GM23338 (cell line): ENCODE measurements around the gene SIL1. TPM values are rescaled to one million over a fixed set of nuclear protein-coding genes. Genes with fewer than 3 reads are reported as not detected.

Experiments
- CREB1 ChIP-seq: fragments of 250-450 bp; sonication (Bioruptor Pico); IDR thresholded peaks from 2 replicates; pipeline ENCODE4 v1.5.0; 2020; ENCODE audit warnings: low read depth, mild to moderate bottlenecking, moderate library complexity
- EZH2phosphoT487 ChIP-seq: fragments of 200-600 bp; sonication (generic); IDR thresholded peaks from one replicate; pipeline ENCODE4 v1.8.1; 2018; ENCODE audit warnings: antibody characterized with exemption; ENCODE audit not compliant: unreplicated experiment
- STAT1 ChIP-seq: IDR thresholded peaks from one replicate; pipeline ENCODE4 v1.6.1; 2016; ENCODE audit warnings: antibody characterized with exemption; ENCODE audit not compliant: unreplicated experiment
- ZNF331 ChIP-seq: fragments of 250-450 bp; sonication (Bioruptor Pico); IDR thresholded peaks from 2 replicates; pipeline ENCODE4 v1.5.0; 2020; ENCODE audit warnings: low read depth, mild to moderate bottlenecking, moderate library complexity
- polyA plus RNA-seq: library from polyadenylated mRNA; unstranded; fragments of >200 nt; fragmentation: Nextera tagmentation; extraction: Ambion mirVana; gene quantifications from 2 replicates; pipeline ENCODE4 v1.2.1, GENCODE V29; 2016
- total RNA-seq: library from RNA; depleted of rRNA; stranded (reverse); fragments of >200 nt; shearing (Covaris generic); gene quantifications from 2 replicates; pipeline ENCODE4 v1.2.3, GENCODE V29; 2014
- TF ChIP-seq, protein P1 (sequence below): fragments of 250-450 bp; sonication (Bioruptor Pico); IDR thresholded peaks from 2 replicates; pipeline ENCODE4 v1.5.0; 2020; ENCODE audit warnings: mild to moderate bottlenecking, moderate library complexity
- TF ChIP-seq, protein P2 (sequence below), 2 experiments: fragments of 200-600 bp in 1 of 2; sonication (generic) in 1 of 2; conservative IDR thresholded peaks; 2 replicates each; pipeline versions ENCODE4 v1.5.1 to v1.6.1; 2016 to 2017; ENCODE audit warnings: antibody characterized with exemption in 2 of 2, low read depth in 2 of 2, mild to moderate bottlenecking in 2 of 2, moderate library complexity in 1 of 2
- TF ChIP-seq, protein P3 (sequence below): IDR thresholded peaks from 2 replicates; pipeline ENCODE4 v1.6.1; 2016; ENCODE audit warnings: antibody characterized with exemption

Gene SIL1
- total and polyA plus RNA-seq, 2 experiments from 2014 or later, result 5.5 to 5.9 TPM

DNA sequence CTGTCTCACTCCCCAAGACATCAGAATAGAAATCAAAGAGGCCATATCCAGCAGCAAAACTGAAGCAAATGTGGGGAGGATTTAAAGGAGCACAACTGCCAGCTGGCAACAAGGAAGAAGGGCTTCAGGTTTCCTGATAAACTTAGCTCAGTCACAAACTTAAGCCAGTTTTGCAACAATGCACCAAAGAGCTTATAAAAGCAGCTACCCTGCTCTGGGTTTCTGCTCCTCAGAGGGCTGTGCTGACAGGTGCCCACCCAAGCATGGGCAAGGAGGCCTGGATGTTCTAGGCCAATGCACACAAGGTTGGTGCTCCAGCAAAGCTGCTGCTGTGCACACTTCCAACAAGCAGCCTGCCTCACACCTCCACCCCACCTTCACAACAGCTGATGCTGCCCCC is 132.9 kb downstream of the SIL1 start (continued):
- TF ChIP-seq, protein P1, sequence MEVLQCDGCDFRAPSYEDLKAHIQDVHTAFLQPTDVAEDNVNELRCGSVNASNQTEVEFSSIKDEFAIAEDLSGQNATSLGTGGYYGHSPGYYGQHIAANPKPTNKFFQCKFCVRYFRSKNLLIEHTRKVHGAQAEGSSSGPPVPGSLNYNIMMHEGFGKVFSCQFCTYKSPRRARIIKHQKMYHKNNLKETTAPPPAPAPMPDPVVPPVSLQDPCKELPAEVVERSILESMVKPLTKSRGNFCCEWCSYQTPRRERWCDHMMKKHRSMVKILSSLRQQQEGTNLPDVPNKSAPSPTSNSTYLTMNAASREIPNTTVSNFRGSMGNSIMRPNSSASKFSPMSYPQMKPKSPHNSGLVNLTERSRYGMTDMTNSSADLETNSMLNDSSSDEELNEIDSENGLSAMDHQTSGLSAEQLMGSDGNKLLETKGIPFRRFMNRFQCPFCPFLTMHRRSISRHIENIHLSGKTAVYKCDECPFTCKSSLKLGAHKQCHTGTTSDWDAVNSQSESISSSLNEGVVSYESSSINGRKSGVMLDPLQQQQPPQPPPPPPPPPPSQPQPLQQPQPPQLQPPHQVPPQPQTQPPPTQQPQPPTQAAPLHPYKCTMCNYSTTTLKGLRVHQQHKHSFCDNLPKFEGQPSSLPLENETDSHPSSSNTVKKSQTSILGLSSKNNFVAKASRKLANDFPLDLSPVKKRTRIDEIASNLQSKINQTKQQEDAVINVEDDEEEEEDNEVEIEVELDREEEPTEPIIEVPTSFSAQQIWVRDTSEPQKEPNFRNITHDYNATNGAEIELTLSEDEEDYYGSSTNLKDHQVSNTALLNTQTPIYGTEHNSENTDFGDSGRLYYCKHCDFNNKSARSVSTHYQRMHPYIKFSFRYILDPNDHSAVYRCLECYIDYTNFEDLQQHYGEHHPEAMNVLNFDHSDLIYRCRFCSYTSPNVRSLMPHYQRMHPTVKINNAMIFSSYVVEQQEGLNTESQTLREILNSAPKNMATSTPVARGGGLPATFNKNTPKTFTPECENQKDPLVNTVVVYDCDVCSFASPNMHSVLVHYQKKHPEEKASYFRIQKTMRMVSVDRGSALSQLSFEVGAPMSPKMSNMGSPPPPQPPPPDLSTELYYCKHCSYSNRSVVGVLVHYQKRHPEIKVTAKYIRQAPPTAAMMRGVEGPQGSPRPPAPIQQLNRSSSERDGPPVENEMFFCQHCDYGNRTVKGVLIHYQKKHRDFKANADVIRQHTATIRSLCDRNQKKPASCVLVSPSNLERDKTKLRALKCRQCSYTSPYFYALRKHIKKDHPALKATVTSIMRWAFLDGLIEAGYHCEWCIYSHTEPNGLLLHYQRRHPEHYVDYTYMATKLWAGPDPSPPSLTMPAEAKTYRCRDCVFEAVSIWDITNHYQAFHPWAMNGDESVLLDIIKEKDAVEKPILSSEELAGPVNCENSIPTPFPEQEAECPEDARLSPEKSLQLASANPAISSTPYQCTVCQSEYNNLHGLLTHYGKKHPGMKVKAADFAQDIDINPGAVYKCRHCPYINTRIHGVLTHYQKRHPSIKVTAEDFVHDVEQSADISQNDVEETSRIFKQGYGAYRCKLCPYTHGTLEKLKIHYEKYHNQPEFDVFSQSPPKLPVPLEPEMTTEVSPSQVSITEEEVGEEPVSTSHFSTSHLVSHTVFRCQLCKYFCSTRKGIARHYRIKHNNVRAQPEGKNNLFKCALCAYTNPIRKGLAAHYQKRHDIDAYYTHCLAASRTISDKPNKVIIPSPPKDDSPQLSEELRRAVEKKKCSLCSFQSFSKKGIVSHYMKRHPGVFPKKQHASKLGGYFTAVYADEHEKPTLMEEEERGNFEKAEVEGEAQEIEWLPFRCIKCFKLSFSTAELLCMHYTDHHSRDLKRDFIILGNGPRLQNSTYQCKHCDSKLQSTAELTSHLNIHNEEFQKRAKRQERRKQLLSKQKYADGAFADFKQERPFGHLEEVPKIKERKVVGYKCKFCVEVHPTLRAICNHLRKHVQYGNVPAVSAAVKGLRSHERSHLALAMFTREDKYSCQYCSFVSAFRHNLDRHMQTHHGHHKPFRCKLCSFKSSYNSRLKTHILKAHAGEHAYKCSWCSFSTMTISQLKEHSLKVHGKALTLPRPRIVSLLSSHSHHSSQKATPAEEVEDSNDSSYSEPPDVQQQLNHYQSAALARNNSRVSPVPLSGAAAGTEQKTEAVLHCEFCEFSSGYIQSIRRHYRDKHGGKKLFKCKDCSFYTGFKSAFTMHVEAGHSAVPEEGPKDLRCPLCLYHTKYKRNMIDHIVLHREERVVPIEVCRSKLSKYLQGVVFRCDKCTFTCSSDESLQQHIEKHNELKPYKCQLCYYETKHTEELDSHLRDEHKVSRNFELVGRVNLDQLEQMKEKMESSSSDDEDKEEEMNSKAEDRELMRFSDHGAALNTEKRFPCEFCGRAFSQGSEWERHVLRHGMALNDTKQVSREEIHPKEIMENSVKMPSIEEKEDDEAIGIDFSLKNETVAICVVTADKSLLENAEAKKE (CRISPR knock-in tag), result no peak
- TF ChIP-seq STAT1 (no peak), CREB1 (CRISPR knock-in tag) (no peak), ZNF331 (CRISPR knock-in tag) (no peak), EZH2phosphoT487 (no peak)
- TF ChIP-seq, protein P2, sequence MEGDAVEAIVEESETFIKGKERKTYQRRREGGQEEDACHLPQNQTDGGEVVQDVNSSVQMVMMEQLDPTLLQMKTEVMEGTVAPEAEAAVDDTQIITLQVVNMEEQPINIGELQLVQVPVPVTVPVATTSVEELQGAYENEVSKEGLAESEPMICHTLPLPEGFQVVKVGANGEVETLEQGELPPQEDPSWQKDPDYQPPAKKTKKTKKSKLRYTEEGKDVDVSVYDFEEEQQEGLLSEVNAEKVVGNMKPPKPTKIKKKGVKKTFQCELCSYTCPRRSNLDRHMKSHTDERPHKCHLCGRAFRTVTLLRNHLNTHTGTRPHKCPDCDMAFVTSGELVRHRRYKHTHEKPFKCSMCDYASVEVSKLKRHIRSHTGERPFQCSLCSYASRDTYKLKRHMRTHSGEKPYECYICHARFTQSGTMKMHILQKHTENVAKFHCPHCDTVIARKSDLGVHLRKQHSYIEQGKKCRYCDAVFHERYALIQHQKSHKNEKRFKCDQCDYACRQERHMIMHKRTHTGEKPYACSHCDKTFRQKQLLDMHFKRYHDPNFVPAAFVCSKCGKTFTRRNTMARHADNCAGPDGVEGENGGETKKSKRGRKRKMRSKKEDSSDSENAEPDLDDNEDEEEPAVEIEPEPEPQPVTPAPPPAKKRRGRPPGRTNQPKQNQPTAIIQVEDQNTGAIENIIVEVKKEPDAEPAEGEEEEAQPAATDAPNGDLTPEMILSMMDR (conservative IDR thresholded peaks at IDR 0.05; ENCODE audit: low read depth in 2 of 2), result no peak
- TF ChIP-seq, protein P3, sequence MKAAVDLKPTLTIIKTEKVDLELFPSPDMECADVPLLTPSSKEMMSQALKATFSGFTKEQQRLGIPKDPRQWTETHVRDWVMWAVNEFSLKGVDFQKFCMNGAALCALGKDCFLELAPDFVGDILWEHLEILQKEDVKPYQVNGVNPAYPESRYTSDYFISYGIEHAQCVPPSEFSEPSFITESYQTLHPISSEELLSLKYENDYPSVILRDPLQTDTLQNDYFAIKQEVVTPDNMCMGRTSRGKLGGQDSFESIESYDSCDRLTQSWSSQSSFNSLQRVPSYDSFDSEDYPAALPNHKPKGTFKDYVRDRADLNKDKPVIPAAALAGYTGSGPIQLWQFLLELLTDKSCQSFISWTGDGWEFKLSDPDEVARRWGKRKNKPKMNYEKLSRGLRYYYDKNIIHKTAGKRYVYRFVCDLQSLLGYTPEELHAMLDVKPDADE, result no peak
